ENCODE measurements around the gene FBLN1. TPM values are rescaled to one million over a fixed set of nuclear protein-coding genes. Genes with fewer than 3 reads are reported as not detected.

Gene FBLN1
- total RNA-seq, 1 experiment from 2014 or later, result 158 TPM

DNA sequence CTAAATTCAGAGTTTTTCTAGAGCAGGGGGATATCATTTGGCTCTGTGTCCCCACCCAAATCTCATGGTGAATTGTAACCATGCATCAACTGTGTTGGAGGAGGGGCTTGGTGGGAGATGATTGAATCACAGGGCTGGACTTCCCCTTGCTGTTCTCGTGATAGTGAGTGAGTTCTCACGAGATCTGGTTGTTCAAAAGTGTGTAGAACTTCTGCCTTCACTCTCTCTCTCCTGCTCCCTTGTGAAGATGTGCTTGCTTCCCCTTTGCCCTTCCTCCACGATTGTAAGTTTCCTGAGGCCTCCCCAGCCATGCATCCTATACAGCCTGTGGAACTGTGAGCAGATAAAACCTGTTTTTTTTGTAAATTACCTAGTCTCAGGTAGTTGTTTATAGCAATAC, 22.0 kb upstream of the FBLN1 start:
- H3K4me1 ChIP-seq (replicated peaks; ENCODE audit: insufficient read depth), result peaks cover 78% of the 10 kb centered on the region
- CTCF ChIA-PET, result no interaction called here
- H3K27me3 ChIP-seq (ENCODE audit: insufficient read depth, low read depth), result no peaks in the 10 kb centered on the region
- no TSS peak for BruUV-seq (replicated peaks)
- peak overlapping the region; percentile 51; the same call in 1 of the 2 replicates for H3K27ac ChIP-seq
- no peaks in the 10 kb centered on the region for H4K20me1 ChIP-seq (ENCODE audit: insufficient read depth)
- no peak for DNase-seq
- H3K9me3 ChIP-seq (ENCODE audit: insufficient read depth, low read depth), result peaks cover 6% of the 10 kb centered on the region
- no peak overlapping the region for H2AFZ ChIP-seq
- H3K4me2 ChIP-seq, result no peak overlapping the region
- H3K9me2 ChIP-seq (ENCODE audit: insufficient read depth), result no peaks in the 10 kb centered on the region
- H3K79me2 ChIP-seq (ENCODE audit: low read depth), result no peaks in the 10 kb centered on the region
- intact Hi-C loops (cut with micrococcal nuclease; ENCODE audit: unreplicated experiment), result no loop called here
- no peaks in the 10 kb centered on the region for H3K36me3 ChIP-seq (ENCODE audit: low read depth)
- TF ChIP-seq, protein P1, sequence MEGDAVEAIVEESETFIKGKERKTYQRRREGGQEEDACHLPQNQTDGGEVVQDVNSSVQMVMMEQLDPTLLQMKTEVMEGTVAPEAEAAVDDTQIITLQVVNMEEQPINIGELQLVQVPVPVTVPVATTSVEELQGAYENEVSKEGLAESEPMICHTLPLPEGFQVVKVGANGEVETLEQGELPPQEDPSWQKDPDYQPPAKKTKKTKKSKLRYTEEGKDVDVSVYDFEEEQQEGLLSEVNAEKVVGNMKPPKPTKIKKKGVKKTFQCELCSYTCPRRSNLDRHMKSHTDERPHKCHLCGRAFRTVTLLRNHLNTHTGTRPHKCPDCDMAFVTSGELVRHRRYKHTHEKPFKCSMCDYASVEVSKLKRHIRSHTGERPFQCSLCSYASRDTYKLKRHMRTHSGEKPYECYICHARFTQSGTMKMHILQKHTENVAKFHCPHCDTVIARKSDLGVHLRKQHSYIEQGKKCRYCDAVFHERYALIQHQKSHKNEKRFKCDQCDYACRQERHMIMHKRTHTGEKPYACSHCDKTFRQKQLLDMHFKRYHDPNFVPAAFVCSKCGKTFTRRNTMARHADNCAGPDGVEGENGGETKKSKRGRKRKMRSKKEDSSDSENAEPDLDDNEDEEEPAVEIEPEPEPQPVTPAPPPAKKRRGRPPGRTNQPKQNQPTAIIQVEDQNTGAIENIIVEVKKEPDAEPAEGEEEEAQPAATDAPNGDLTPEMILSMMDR (conservative IDR thresholded peaks at IDR 0.05), result no peak
- no peak for TF ChIP-seq EZH2 (IDR thresholded peaks at IDR 0.05; ENCODE audit: low read depth)
- no peak overlapping the region for H3K4me3 ChIP-seq
- POLR2A ChIA-PET (ENCODE audit: unreplicated experiment), result no interaction called here
- H3F3A ChIP-seq (ENCODE audit: insufficient read depth, low read depth), result peaks cover 46% of the 10 kb centered on the region

DNA sequence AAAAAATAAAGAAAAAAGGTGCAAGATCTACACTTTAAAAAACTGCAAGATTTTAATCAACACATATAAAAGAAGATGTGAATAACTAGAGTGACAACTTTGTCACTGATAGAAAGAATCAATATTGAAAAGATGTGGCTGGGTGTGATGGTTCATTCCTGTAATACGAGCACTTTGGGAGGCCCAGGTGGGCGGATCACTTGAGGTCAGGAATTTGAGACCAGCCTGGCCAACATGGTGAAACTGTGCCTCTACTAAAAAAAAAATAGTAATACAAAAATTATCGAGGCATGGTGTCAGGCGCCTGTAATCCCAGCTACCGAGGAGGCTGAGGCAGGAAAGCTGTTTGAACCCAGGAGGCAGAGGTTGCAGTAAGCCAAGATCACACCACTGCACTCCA, 21.0 kb upstream of the FBLN1 start:
- H3K4me1 ChIP-seq (replicated peaks; ENCODE audit: insufficient read depth), result peaks cover 73% of the 10 kb centered on the region

DNA sequence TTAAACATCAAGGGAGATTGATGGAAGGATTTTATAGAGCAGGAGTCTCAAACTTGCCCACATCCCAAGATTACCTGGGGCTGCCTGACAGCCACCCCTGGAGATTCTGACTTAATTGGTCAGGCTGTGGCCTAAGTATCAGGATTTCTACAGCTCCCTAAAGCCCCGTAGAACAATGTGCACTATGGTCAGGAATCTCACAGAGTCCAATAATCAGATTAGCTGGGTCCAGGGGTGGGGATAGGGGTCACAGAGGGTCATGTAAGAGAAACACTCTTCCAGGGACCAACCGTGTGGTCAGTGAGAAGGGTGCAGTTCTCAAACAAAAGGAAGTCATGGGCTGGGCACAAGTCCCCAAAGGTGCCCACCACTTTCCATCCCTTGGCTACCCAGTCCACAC, 20.5 kb upstream of the FBLN1 start:
- no peaks in the 10 kb centered on the region for H3K9me2 ChIP-seq (ENCODE audit: insufficient read depth)
- CTCF ChIA-PET, result interaction anchor here (0.7 kb wide), 3 partner anchors 8 to 140 kb away, joined by 3 to 4 read pairs (median 4); no protein-coding TSS in a partner anchor

More for the DNA sequence above, 21.0 kb upstream of the FBLN1 start:
- no peaks in the 10 kb centered on the region for H4K20me1 ChIP-seq (ENCODE audit: insufficient read depth)
- no peaks in the 10 kb centered on the region for H3K79me2 ChIP-seq (ENCODE audit: low read depth)
- no peaks in the 10 kb centered on the region for H3K9me2 ChIP-seq (ENCODE audit: insufficient read depth)
- intact Hi-C loops (cut with micrococcal nuclease; ENCODE audit: unreplicated experiment), result no loop called here
- H3K36me3 ChIP-seq (ENCODE audit: low read depth), result no peaks in the 10 kb centered on the region
- BruUV-seq (replicated peaks), result no TSS peak
- peaks cover 6% of the 10 kb centered on the region for H3K9me3 ChIP-seq (ENCODE audit: insufficient read depth, low read depth)
- ChIA-PET CTCF (interaction anchor here (0.7 kb wide), 1 partner anchor 139 kb away, joined by 3 read pairs; no protein-coding TSS in a partner anchor), POLR2A (ENCODE audit: unreplicated experiment) (interaction anchor here (0.7 kb wide), 1 partner anchor 44 kb away, joined by 4 read pairs; no protein-coding TSS in a partner anchor)
- peak; percentile 39 to 62 for DNase-seq
- H3K4me3 ChIP-seq, result no peak overlapping the region
- TF ChIP-seq, protein P1 (conservative IDR thresholded peaks at IDR 0.05), result no peak
- no peak for TF ChIP-seq EZH2 (IDR thresholded peaks at IDR 0.05; ENCODE audit: low read depth)
- H3K27ac ChIP-seq, result peak overlapping the region; percentile 51
- no peaks in the 10 kb centered on the region for H3K27me3 ChIP-seq (ENCODE audit: insufficient read depth, low read depth)
- peaks cover 46% of the 10 kb centered on the region for H3F3A ChIP-seq (ENCODE audit: insufficient read depth, low read depth)
- peak overlapping the region; percentile 45 for H3K4me2 ChIP-seq
- H2AFZ ChIP-seq, result 0 out of 2 replicates have a peak overlapping the region, but pooled peaks have one; percentile 49

More for the DNA sequence above, 20.5 kb upstream of the FBLN1 start:
- peak overlapping the region; percentile 51 for H3K27ac ChIP-seq
- DNase-seq, result no peak
- H3K9me3 ChIP-seq (ENCODE audit: insufficient read depth, low read depth), result peaks cover 6% of the 10 kb centered on the region
- POLR2A ChIA-PET (ENCODE audit: unreplicated experiment), result no interaction called here
- H3K27me3 ChIP-seq (ENCODE audit: insufficient read depth, low read depth), result no peaks in the 10 kb centered on the region
- peak overlapping the region; percentile 45; the same call in 1 of the 2 replicates for H3K4me2 ChIP-seq
- no TSS peak for BruUV-seq (replicated peaks)
- H3K36me3 ChIP-seq (ENCODE audit: low read depth), result no peaks in the 10 kb centered on the region
- H3K4me3 ChIP-seq, result no peak overlapping the region
- H4K20me1 ChIP-seq (ENCODE audit: insufficient read depth), result no peaks in the 10 kb centered on the region
- TF ChIP-seq, protein P1 (conservative IDR thresholded peaks at IDR 0.05), result no peak
- TF ChIP-seq EZH2 (IDR thresholded peaks at IDR 0.05; ENCODE audit: low read depth), result no peak
- intact Hi-C loops (cut with micrococcal nuclease; ENCODE audit: unreplicated experiment), result no loop called here
- peaks cover 67% of the 10 kb centered on the region for H3K4me1 ChIP-seq (replicated peaks; ENCODE audit: insufficient read depth)
- peaks cover 46% of the 10 kb centered on the region for H3F3A ChIP-seq (ENCODE audit: insufficient read depth, low read depth)
- H3K79me2 ChIP-seq (ENCODE audit: low read depth), result no peaks in the 10 kb centered on the region
- no peak overlapping the region for H2AFZ ChIP-seq

Data from PC-9 (cell line).